Stimulated activated CD4-positive, alpha-beta T cell treated with anti-CD3 and anti-CD28 coated beads, Interleukin-15, amount 100 ng/mL, for 24 hours (primary cell): ENCODE results near the gene LMBR1.
"Not testable (repeated sequence)": the region's sequence is repeated elsewhere in the genome, so short reads cannot be mapped to it uniquely, and the experiment has no call there.

Experiments used
- DNase-seq: peaks from one replicate; pipeline ENCODE4 v3.0.0-alpha.2; 2020

The LMBR1 gene

GRCh38 chr7:156903232-156903909 lies 10.4 kb upstream of the LMBR1 start:
- DNase-seq, result peak; percentile 15

- DNase-seq, result not testable (repeated sequence)
Observed at GRCh38 chr7:156900093-156900492, 7.1 kb upstream of the LMBR1 start.

- DNase-seq, result no peak
Observed at GRCh38 chr7:156898938-156899337, 6.0 kb upstream of the LMBR1 start.

GRCh38 chr7:156897673-156898072 lies 4.7 kb upstream of the LMBR1 start:
- DNase-seq, result no peak

GRCh38 chr7:156896388-156897022 lies 3.5 kb upstream of the LMBR1 start:
- DNase-seq, result no peak

- DNase-seq, result no peak
Observed at GRCh38 chr7:156895024-156895780, 2.2 kb upstream of the LMBR1 start.

- DNase-seq, result peak; percentile 72
Observed at GRCh38 chr7:156892081-156892800, 742 bp downstream of the LMBR1 start.

GRCh38 chr7:156889746-156890145 lies 3.2 kb downstream of the LMBR1 start:
- DNase-seq, result no peak

GRCh38 chr7:156889089-156889488 lies 3.9 kb downstream of the LMBR1 start:
- no peak for DNase-seq

- DNase-seq, result no peak
Observed at GRCh38 chr7:156886020-156886795, 6.8 kb downstream of the LMBR1 start.

GRCh38 chr7:156881679-156882078 lies 11.3 kb downstream of the LMBR1 start:
- no peak for DNase-seq

GRCh38 chr7:156875766-156876165 lies 17.2 kb downstream of the LMBR1 start:
- DNase-seq, result no peak

- DNase-seq, result not testable (repeated sequence)
Observed at GRCh38 chr7:156868363-156868762, 24.6 kb downstream of the LMBR1 start.

GRCh38 chr7:156865493-156865892 lies 27.5 kb downstream of the LMBR1 start:
- no peak for DNase-seq

GRCh38 chr7:156862022-156862421 lies 31.0 kb downstream of the LMBR1 start:
- not testable (repeated sequence) for DNase-seq

- DNase-seq, result no peak
Observed at GRCh38 chr7:156861212-156861611, 31.8 kb downstream of the LMBR1 start.

- DNase-seq, result not testable (repeated sequence)
Observed at GRCh38 chr7:156860099-156860498, 32.9 kb downstream of the LMBR1 start.

GRCh38 chr7:156858523-156858922 lies 34.5 kb downstream of the LMBR1 start:
- DNase-seq, result no peak

GRCh38 chr7:156857757-156858156 lies 35.2 kb downstream of the LMBR1 start:
- DNase-seq, result no peak

- no peak for DNase-seq
Observed at GRCh38 chr7:156854654-156855053, 38.3 kb downstream of the LMBR1 start.

GRCh38 chr7:156848979-156849378 lies 44.0 kb downstream of the LMBR1 start:
- DNase-seq, result no peak

GRCh38 chr7:156845379-156846101 lies 47.4 kb downstream of the LMBR1 start:
- no peak for DNase-seq
